Endothelial cell of umbilical vein (primary cell): ENCODE data around the gene LINC00237. TPM values are rescaled to one million over a fixed set of nuclear protein-coding genes. Genes with fewer than 3 reads are reported as not detected.
A peak's percentile ranks its signal among the peaks of the same experiment; 100 is the strongest.

Experiments used
- BruUV-seq: library from RNA; stranded (reverse); fragments of 400-500 nt; replicated peaks from 2 replicates; lab custom pipeline; 2021; lab: Mats Ljungman, UMichigan
- CTCF ChIA-PET: fragments of 300-600, 350-600 bp; sonication (Branson Sonifier 250); formaldehyde crosslinking; loops from one replicate; lab custom pipeline; 2021; ENCODE audit warnings: antibody characterized with exemption, inconsistent platforms; lab: Charles Lee
- POLR2A ChIA-PET: fragments of 300-600, 350-600 bp; sonication (Branson Sonifier 250); formaldehyde crosslinking; loops from one replicate; lab custom pipeline; 2021; ENCODE audit warnings: antibody characterized with exemption, inconsistent platforms; lab: Charles Lee
- DNase-seq: peaks from one replicate; pipeline ENCODE4 v3.0.0-alpha.2; 2011; ENCODE audit warnings: low read depth, low spot score
- FAIRE-seq: peaks from 2 replicates; lab custom pipeline; 2011; peaks lifted over from hg19 to GRCh38; lab: Jason Lieb, UNC
- H2AFZ ChIP-seq: 2 replicates; pipeline ENCODE4 v1.6.0; 2012; ENCODE audit warnings: low read depth, low read length, control low read depth, inconsistent platforms
- H3K27ac ChIP-seq: 2 replicates; pipeline ENCODE4 v1.5.1; 2011; ENCODE audit warnings: low read depth, mild to moderate bottlenecking, control low read depth, low read length, moderate library complexity; ENCODE audit not compliant: insufficient read depth
- H3K27me3 ChIP-seq, 2 experiments: 2 replicates each; pipeline versions ENCODE4 v1.6.0 to v1.6.1; 2011; ENCODE audit warnings: low read length in 2 of 2, mixed read lengths in 1 of 2; ENCODE audit not compliant: control insufficient read depth in 2 of 2, insufficient read depth in 2 of 2
- H3K36me3 ChIP-seq, 2 experiments: 2 replicates in 1 of 2; 3 replicates in 1 of 2; pipeline ENCODE4 v1.5.1; 2011; ENCODE audit warnings: low read length in 2 of 2, mild to moderate bottlenecking in 1 of 2, moderate library complexity in 1 of 2; ENCODE audit not compliant: control insufficient read depth in 2 of 2, insufficient read depth in 2 of 2; ENCODE audit errors: extremely low read depth in 1 of 2
- H3K4me1 ChIP-seq: 3 replicates; pipeline ENCODE4 v1.5.1; 2011; ENCODE audit warnings: mild to moderate bottlenecking, low read length; ENCODE audit not compliant: control insufficient read depth, insufficient read depth; ENCODE audit errors: extremely low read depth
- H3K4me2 ChIP-seq: 2 replicates; pipeline ENCODE4 v1.6.1; 2011; ENCODE audit warnings: low read length, control low read depth, mixed read lengths; ENCODE audit not compliant: insufficient read depth
- H3K4me3 ChIP-seq, 3 experiments: fragments of 200-600 bp in 1 of 3; sonication (generic), shearing (Covaris generic) in 1 of 3; replicated peaks in 1 of 3; 2 replicates each; pipeline ENCODE4 v1.5.1; 2011 to 2016; ENCODE audit warnings: control low read depth in 3 of 3, low read length in 3 of 3, mild to moderate bottlenecking in 2 of 3, inconsistent platforms in 1 of 3, low read depth in 1 of 3, moderate library complexity in 1 of 3; ENCODE audit not compliant: insufficient read depth in 1 of 3
- H3K79me2 ChIP-seq: 2 replicates; pipeline ENCODE4 v1.6.0; 2012; ENCODE audit warnings: low read length, inconsistent platforms; ENCODE audit not compliant: control insufficient read depth, insufficient read depth
- H3K9ac ChIP-seq: replicated peaks from 2 replicates; pipeline ENCODE3; 2011; ENCODE audit warnings: low read length, control low read depth; ENCODE audit not compliant: insufficient read depth; ENCODE audit errors: extremely low read depth
- H3K9me1 ChIP-seq: replicated peaks from 3 replicates; pipeline ENCODE4 v1.6.0; 2011; ENCODE audit warnings: mild to moderate bottlenecking, low read length; ENCODE audit not compliant: control insufficient read depth, insufficient read depth; ENCODE audit errors: extremely low read depth
- H3K9me3 ChIP-seq: replicated peaks from 2 replicates; pipeline ENCODE4 v1.5.1; 2012; ENCODE audit warnings: low read length, inconsistent platforms; ENCODE audit not compliant: control insufficient read depth, insufficient read depth
- H4K20me1 ChIP-seq: replicated peaks from 2 replicates; pipeline ENCODE3; 2011; ENCODE audit warnings: mild to moderate bottlenecking, low read length; ENCODE audit not compliant: control insufficient read depth, insufficient read depth; ENCODE audit errors: extremely low read depth
- EZH2 ChIP-seq: IDR thresholded peaks from 2 replicates; pipeline ENCODE4 v1.6.1; 2012; ENCODE audit warnings: borderline replicate concordance, low read depth, mild to moderate bottlenecking, moderate library complexity, low read length, inconsistent platforms; ENCODE audit not compliant: severe bottlenecking
- FOS ChIP-seq: IDR thresholded peaks from 2 replicates; pipeline ENCODE4 v1.6.1; 2011; ENCODE audit warnings: mild to moderate bottlenecking, low read length, moderate library complexity, borderline replicate concordance; ENCODE audit not compliant: insufficient read depth
- GATA2 ChIP-seq: IDR thresholded peaks from 2 replicates; pipeline ENCODE4 v1.7.0; 2011; ENCODE audit warnings: low read depth, mild to moderate bottlenecking, moderate library complexity, mixed read lengths, low read length; ENCODE audit not compliant: insufficient read length, insufficient read depth
- MAX ChIP-seq: IDR thresholded peaks from 2 replicates; pipeline ENCODE4 v1.6.1; 2011; ENCODE audit not compliant: insufficient read depth, insufficient read length
- MYC ChIP-seq: IDR thresholded peaks from one replicate; pipeline ENCODE4 v1.6.1; 2011; ENCODE audit warnings: mild to moderate bottlenecking, low read depth, low read length
- POLR2A ChIP-seq: IDR thresholded peaks from 2 replicates; pipeline ENCODE4 v1.6.1; 2012; ENCODE audit warnings: low read depth, mild to moderate bottlenecking, control low read depth, low read length
- POLR2AphosphoS5 ChIP-seq: IDR thresholded peaks from 2 replicates; pipeline ENCODE4 v1.6.1; 2012; ENCODE audit warnings: low read depth, mild to moderate bottlenecking, control low read depth, low read length, moderate library complexity; ENCODE audit not compliant: insufficient read depth
- dilution Hi-C: fragments of 300-500 bp; cut with MboI; formaldehyde crosslinking; loops from one replicate; pipeline ENCODE4 v1.15.0; 2019; ENCODE audit warnings: low sequenced_read_pairs; ENCODE audit not compliant: extremely low pct_ligation_motif_present
- intact Hi-C: fragments of 100-400 bp; cut with micrococcal nuclease; formaldehyde crosslinking; loops from one replicate; pipeline ENCODE4 v1.10.0; 2022
- polyA plus RNA-seq, 4 experiments: library from polyadenylated mRNA; depleted of rRNA in 3 of 4; stranded (reverse) in 3 of 4; unstranded in 1 of 4; fragments of >200 nt; gene quantifications; 2 replicates each; pipeline versions ENCODE4 v1.2.1 to v1.2.3, GENCODE V29; 2011 to 2012; ENCODE audit warnings: missing spikeins in 1 of 4
- total RNA-seq: library from RNA; stranded (reverse); gene quantifications from 2 replicates; pipeline ENCODE4 v1.2.3, GENCODE V29; 2021

The LINC00237 gene
- total and polyA plus RNA-seq, 2 donors (not counting 3 experiments of a cell fraction or from before 2014, with no cell fraction given) = not detected

DNA sequence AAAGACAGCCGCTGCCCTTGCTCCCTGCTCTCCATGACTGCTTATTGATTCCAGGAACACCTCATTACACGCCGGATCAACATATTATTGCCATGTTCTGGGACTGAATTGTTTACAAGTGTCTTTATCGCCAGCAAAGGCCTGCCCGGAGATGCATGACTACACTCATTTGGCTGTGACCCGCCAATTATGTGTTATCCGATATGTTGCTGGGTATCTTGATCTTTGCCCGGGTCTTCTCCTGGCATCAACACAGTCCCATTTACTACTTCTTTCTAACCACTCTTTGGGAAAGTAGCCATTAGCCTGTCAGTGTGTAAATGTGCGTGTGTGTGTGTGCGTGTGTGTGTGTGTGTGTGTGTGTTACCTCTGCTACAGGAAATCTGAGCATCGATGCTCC, 15.4 kb downstream of the LINC00237 start:
- intact Hi-C loops = no loop called here
- ChIA-PET CTCF (no interaction called here), POLR2A (no interaction called here)
- BruUV-seq = no TSS peak
- Histone ChIP-seq H3K9ac (no peak overlapping the region), H3K79me2 (no peaks in the 10 kb centered on the region), H3K27ac (no peak overlapping the region), H3K4me2 (no peak overlapping the region), H3K9me1 (no peaks in the 10 kb centered on the region), H2AFZ (no peak overlapping the region), H3K4me3 (no peak overlapping the region), H3K9me3 (no peaks in the 10 kb centered on the region), H4K20me1 (no peaks in the 10 kb centered on the region), H3K4me1 (no peaks in the 10 kb centered on the region), H3K36me3 (no peaks in the 10 kb centered on the region), H3K27me3 (peaks cover 32 to 39% of the 10 kb centered on the region in 2 experiments)
- FAIRE-seq (no peak), DNase-seq (no peak)
- TF ChIP-seq GATA2 (no peak), FOS (no peak), POLR2AphosphoS5 (no peak), EZH2 (no peak), MYC (no peak), POLR2A (no peak), MAX (no peak)
- dilution Hi-C loops = no loop called here

- FAIRE-seq (no peak), DNase-seq (no peak)
- H3K27me3 ChIP-seq = peaks cover 29 to 36% of the 10 kb centered on the region in 2 experiments
- H3K9ac ChIP-seq = no peak overlapping the region
- no peak overlapping the region for H3K4me3 ChIP-seq
- no peak overlapping the region for H2AFZ ChIP-seq
- H3K4me1 ChIP-seq = no peaks in the 10 kb centered on the region
- H3K36me3 ChIP-seq = no peaks in the 10 kb centered on the region
- ChIA-PET CTCF (no interaction called here), POLR2A (no interaction called here)
- dilution Hi-C loops = no loop called here
- no peaks in the 10 kb centered on the region for H3K9me3 ChIP-seq
- H3K79me2 ChIP-seq = no peaks in the 10 kb centered on the region
- no peaks in the 10 kb centered on the region for H4K20me1 ChIP-seq
- no peaks in the 10 kb centered on the region for H3K9me1 ChIP-seq
- no TSS peak for BruUV-seq
- TF ChIP-seq EZH2 = peak; percentile 29
- no peak for TF ChIP-seq POLR2AphosphoS5
- intact Hi-C loops = no loop called here
- H3K27ac ChIP-seq = no peak overlapping the region
- H3K4me2 ChIP-seq = no peak overlapping the region
Measured at GRCh38 chr20:21090111-21090618, 16.0 kb downstream of the LINC00237 start.
